HepG2 (cell line): ENCODE measurements around the gene TCF25. TPM values are rescaled to one million over a fixed set of nuclear protein-coding genes. Genes with fewer than 3 reads are reported as not detected.

Experiments
- KIAA2018 ChIP-seq: sonication (generic); formaldehyde crosslinking; IDR thresholded peaks from 2 replicates; pipeline ENCODE4 v1.5.0; 2020; ENCODE audit warnings: mild to moderate bottlenecking, missing genetic modification reagents, borderline replicate concordance
- SIX4 ChIP-seq: sonication (generic); formaldehyde crosslinking; IDR thresholded peaks from 2 replicates; pipeline ENCODE4 v1.4.0; 2020; ENCODE audit warnings: missing genetic modification reagents
- SOX6 ChIP-seq, 2 experiments: fragments of 450-650 bp in 1 of 2; sonication (generic) in 1 of 2; formaldehyde crosslinking in 1 of 2; IDR thresholded peaks; 2 replicates each; pipeline versions ENCODE4 v1.4.0 to v1.6.1; 2017 to 2020; ENCODE audit warnings: antibody characterized with exemption in 1 of 2, mild to moderate bottlenecking in 1 of 2, missing genetic modification reagents in 1 of 2
- ZBTB1 ChIP-seq: sonication (generic); formaldehyde crosslinking; IDR thresholded peaks from 2 replicates; pipeline ENCODE4 v1.4.0; 2020; ENCODE audit warnings: missing genetic modification reagents, borderline replicate concordance
- ZFP91 ChIP-seq: sonication (generic); formaldehyde crosslinking; IDR thresholded peaks from 2 replicates; pipeline ENCODE4 v1.9.0; 2022; ENCODE audit warnings: missing genetic modification reagents, mild to moderate bottlenecking, borderline replicate concordance
- ZNF121 ChIP-seq: sonication (generic); formaldehyde crosslinking; IDR thresholded peaks from 2 replicates; pipeline ENCODE4 v1.5.0; 2020; ENCODE audit warnings: mild to moderate bottlenecking, missing genetic modification reagents
- ZNF205 ChIP-seq: IDR thresholded peaks from 2 replicates; pipeline ENCODE4 v1.6.1; 2018; ENCODE audit warnings: missing biosample characterization, missing genetic modification reagents
- ZNF781 ChIP-seq: sonication (generic); formaldehyde crosslinking; IDR thresholded peaks from 2 replicates; pipeline ENCODE4 v1.5.1; 2020; ENCODE audit warnings: borderline replicate concordance, mild to moderate bottlenecking, missing genetic modification reagents; ENCODE audit errors: not compliant biosample characterization
- polyA plus RNA-seq, 8 experiments: library from polyadenylated mRNA; depleted of rRNA in 3 of 8; stranded (reverse) in 7 of 8; unstranded in 1 of 8; fragments of >200 nt; fragmentation: Illumina TruSeq in 4 of 8; extraction: Trizol in 4 of 8; gene quantifications; 2 replicates each; pipeline versions ENCODE4 v1.2.1 to v1.2.3, GENCODE V29; 2011 to 2016; ENCODE audit warnings: low read depth in 4 of 8, missing spikeins in 1 of 8, mixed read lengths in 1 of 8; ENCODE audit not compliant: insufficient read depth in 1 of 8
- total RNA-seq, 5 experiments: library from RNA; depleted of rRNA; stranded (reverse); fragments of >200 nt; fragmentation: Illumina TruSeq; extraction: Trizol; gene quantifications; 2 replicates each; pipeline ENCODE4 v1.2.3, GENCODE V29; 2016; ENCODE audit warnings: low read depth in 1 of 5

TCF25 gene
- total and polyA plus RNA-seq, 2 of the 13 experiments (the other 11 are each of a cell fraction or from before 2014, with no cell fraction given): 138 to 206 TPM

GRCh38 chr16:89906140-89907025, 33.0 kb downstream of the TCF25 start (continued):
- no peak for TF ChIP-seq KIAA2018
- no peak for TF ChIP-seq ZNF781 (CRISPR knock-in tag)
- TF ChIP-seq ZFP91 (CRISPR knock-in tag): peak; percentile 18; the same call in 1 of the 2 replicates
- no peak for TF ChIP-seq SOX6 (IDR thresholded peaks at IDR 0.05)
- TF ChIP-seq SOX6 (CRISPR knock-in tag; IDR thresholded peaks at IDR 0.05): no peak
- no peak for TF ChIP-seq ZNF121 (CRISPR knock-in tag)
- no peak for TF ChIP-seq ZNF205 (CRISPR knock-in tag)
- no peak for TF ChIP-seq ZBTB1
- TF ChIP-seq SIX4 (CRISPR knock-in tag): no peak
- TF ChIP-seq, all 625 proteins: peak for 4
